ENCODE measurements around the gene DCLRE1A.

GRCh38 chr10:113880236-113880635, 26.4 kb upstream of the DCLRE1A start:
- no peak for TF ChIP-seq ZFX (IDR thresholded peaks at IDR 0.05; ENCODE audit: borderline replicate concordance)
- TF ChIP-seq CTCF (IDR thresholded peaks at IDR 0.05) = no peak
